Metanephros (tissue), 2 donors: ENCODE results near the gene RTEL1. TPM values are rescaled to one million over a fixed set of nuclear protein-coding genes. Genes with fewer than 3 reads are reported as not detected.

Experiments used
- small RNA-seq: library from RNA; depleted of rRNA; stranded (forward); fragments of <200 nt; gene quantifications from one replicate; pipeline ENCODE3, GENCODE V24; 2014; ENCODE audit warnings: low replicate concordance
- total RNA-seq: library from RNA; depleted of rRNA; stranded (reverse); fragments of >200 nt; gene quantifications from one replicate; pipeline ENCODE4 v1.2.3, GENCODE V29; 2014

The RTEL1 gene, protein sequence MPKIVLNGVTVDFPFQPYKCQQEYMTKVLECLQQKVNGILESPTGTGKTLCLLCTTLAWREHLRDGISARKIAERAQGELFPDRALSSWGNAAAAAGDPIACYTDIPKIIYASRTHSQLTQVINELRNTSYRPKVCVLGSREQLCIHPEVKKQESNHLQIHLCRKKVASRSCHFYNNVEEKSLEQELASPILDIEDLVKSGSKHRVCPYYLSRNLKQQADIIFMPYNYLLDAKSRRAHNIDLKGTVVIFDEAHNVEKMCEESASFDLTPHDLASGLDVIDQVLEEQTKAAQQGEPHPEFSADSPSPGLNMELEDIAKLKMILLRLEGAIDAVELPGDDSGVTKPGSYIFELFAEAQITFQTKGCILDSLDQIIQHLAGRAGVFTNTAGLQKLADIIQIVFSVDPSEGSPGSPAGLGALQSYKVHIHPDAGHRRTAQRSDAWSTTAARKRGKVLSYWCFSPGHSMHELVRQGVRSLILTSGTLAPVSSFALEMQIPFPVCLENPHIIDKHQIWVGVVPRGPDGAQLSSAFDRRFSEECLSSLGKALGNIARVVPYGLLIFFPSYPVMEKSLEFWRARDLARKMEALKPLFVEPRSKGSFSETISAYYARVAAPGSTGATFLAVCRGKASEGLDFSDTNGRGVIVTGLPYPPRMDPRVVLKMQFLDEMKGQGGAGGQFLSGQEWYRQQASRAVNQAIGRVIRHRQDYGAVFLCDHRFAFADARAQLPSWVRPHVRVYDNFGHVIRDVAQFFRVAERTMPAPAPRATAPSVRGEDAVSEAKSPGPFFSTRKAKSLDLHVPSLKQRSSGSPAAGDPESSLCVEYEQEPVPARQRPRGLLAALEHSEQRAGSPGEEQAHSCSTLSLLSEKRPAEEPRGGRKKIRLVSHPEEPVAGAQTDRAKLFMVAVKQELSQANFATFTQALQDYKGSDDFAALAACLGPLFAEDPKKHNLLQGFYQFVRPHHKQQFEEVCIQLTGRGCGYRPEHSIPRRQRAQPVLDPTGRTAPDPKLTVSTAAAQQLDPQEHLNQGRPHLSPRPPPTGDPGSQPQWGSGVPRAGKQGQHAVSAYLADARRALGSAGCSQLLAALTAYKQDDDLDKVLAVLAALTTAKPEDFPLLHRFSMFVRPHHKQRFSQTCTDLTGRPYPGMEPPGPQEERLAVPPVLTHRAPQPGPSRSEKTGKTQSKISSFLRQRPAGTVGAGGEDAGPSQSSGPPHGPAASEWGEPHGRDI (N-terminal part only)
- total RNA-seq: 30.5 TPM

DNA sequence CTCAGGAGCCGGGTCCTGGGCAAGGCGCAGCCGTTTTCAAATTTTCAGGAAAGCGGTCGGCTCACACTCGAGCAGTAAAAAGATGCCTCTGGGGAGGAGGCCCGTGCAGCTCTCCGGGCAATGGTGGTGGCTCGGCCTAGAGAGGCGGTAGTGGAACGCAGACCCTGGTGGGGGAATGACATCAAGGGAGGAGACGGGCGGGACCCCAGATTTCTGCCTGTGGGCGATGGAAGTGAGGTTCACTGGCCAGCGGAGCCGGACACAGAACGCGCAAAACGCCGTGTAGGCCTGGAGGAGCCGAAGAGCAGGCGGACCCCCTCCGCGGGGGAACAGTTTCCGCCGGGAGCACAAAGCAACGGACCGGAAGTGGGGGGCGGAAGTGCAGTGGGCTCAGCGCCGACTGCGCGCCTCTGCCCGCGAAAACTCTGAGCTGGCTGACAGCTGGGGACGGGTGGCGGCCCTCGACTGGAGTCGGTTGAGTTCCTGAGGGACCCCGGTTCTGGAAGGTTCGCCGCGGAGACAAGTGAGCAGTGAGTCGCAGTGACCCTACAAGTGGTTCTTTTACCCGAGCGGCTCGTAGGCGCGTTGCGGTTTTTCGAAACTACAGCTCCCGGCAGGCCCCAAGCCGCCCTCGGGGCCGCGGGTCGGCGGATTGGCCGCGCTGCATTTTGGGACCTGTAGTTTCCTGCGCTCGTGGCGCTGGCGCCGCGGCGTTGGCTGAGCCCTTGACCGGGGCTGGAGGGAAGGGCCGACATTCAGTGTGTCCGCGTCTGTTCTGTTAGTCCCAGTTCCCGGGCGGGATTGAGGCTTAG is at the start of gene RTEL1:
Gene RTEL1, plus strand, starts transcription at position 376 of the 812 bp plus-strand sequence. CDS start 1,091 bp downstream, outside the sequence.

DNA sequence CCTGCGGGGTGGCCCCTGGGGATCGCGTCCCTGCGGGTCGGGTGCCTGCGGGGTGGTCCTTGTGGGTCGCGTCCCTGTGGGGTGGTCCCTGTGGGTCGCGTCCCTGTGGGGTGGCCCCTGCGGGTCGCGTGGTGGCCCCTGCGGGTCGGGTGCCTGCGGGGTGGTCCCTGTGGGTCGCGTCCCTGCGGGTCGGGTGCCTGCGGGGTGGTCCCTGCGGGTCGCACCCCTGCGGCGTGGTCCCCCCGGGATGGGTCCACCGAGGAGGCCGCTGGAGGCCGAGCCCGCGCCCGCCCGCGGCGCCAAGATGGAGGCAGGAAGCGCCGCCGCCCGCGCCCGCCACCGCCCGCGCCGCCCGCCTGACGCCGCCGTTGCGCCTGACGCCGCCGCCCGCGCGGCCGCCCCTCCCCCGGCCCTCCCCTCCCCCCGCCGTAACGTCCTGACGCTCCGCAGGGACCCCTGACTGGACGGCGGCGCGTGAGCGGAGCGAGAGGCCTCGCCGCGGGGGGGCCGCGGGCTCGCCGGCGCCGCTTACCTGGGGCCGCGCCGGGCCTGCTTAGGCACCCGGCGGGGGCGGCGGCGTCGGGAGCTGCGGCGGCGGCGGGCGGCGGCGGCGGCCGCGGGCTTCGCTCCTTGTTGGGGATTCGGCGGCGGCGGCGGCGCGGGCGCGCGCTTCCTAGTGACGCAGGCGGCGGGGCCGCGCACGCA is 31.5 kb upstream of the RTEL1 start, which contains the start of gene GMEB2:
Gene GMEB2, minus strand, starts transcription at position 678 of the 705 bp plus-strand sequence. CDS start 7,704 bp downstream, outside the sequence.

DNA sequence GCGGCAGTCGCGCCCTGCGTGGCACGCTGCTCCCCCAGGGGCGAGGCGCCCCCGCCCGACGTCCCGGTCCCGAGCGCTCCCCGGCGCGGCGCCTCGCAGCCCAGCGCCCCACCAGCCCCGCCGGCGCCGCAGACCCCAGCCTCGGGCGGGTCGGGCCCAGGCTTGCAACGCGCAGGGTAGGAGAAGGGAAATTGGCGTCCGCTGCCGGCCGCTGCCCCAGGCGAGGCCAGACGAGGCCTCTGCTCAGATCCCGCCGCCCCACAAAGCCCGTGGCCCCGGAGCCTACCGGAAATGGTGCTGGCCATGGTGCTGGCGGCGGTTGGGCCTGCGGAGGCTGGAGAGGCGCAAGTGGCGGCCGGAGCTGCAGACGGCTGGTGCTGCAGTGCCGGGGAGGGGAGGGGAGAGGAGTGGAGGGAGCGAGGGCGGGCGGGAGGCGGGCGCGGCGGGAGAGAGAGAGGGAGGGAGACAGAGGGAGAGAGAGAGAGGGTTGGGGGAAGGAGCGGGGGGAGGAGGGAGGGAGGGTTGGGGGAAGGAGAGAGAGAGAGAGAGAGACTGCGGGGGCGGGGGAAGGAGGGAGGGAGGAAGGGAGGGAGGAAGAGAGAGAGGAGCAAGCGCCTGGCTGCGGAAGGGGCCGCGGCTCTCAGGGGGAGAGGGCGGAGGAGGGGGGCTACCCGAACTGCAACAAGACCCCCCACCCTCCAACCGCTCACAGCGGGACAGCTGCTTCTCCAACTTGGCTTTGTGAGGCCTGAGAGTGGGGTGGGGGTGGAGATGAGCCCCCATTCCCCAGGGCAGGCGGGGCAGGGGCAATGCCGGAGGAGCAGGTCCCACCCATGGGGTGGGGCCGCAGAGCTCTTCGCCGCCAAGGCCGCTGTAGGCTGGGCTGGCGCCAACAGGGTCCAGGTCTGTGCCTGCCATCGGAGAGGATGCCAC is 4.8 kb upstream of the RTEL1 start, which contains the start of gene STMN3:
Gene STMN3, minus strand, starts transcription at position 384 of the 933 bp plus-strand sequence. Its CDS starts 79 bp downstream, at position 305.

DNA sequence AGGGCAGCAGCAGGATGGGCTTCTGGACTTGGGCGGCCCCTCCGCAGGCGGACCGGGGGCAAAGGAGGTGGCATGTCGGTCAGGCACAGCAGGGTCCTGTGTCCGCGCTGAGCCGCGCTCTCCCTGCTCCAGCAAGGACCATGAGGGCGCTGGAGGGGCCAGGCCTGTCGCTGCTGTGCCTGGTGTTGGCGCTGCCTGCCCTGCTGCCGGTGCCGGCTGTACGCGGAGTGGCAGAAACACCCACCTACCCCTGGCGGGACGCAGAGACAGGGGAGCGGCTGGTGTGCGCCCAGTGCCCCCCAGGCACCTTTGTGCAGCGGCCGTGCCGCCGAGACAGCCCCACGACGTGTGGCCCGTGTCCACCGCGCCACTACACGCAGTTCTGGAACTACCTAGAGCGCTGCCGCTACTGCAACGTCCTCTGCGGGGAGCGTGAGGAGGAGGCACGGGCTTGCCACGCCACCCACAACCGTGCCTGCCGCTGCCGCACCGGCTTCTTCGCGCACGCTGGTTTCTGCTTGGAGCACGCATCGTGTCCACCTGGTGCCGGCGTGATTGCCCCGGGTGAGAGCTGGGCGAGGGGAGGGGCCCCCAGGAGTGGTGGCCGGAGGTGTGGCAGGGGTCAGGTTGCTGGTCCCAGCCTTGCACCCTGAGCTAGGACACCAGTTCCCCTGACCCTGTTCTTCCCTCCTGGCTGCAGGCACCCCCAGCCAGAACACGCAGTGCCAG is 38.7 kb downstream of the RTEL1 start, which contains the start of gene TNFRSF6B:
Gene TNFRSF6B, plus strand, starts transcription at position 25 of the 729 bp plus-strand sequence. Its CDS starts 116 bp downstream, at position 141.

DNA sequence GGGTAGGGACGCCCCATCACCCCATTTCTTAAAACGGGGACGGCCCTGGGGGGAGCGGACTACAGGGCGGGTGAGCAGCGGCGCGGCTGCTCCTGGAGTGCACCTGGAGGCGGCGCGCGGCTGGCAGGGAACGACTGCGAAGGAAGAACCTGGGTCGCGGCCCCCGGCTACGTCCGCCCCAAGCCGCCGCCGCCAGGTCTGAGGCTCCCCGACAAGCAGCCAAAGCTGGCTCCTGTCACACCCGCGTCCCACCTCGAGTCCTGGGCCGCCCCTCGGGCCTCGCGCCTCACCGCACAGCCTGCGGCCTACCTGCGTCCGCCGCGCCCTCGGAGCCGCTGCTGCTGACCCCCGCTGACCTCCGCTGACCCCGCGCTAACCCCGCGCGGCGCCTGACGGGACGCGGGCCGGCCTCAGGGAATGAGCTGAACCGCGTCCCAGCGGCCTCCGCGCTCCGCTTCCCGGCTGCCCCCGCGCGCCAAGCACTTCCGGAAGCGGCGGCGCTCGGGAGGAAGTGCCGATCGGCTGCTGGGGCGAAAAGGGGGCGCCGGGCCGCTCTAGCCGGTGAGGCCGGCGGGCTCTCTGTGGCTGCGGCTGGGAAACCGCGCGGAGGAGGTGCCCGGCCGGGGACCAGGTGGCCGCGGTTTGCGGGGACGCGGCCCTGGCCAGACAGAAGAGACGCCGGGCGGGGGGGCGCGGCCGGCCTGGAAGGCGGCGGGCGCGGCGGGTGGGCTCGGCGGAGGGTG is 49.6 kb downstream of the RTEL1 start, which contains the start of the genes ARFRP1 and ZGPAT:
Gene ARFRP1, minus strand, starts transcription at position 419 of the 743 bp plus-strand sequence. CDS start 885 bp downstream, outside the sequence.
Gene ZGPAT, plus strand, starts transcription at position 482 of the 743 bp plus-strand sequence. CDS start 542 bp downstream, outside the sequence.

DNA sequence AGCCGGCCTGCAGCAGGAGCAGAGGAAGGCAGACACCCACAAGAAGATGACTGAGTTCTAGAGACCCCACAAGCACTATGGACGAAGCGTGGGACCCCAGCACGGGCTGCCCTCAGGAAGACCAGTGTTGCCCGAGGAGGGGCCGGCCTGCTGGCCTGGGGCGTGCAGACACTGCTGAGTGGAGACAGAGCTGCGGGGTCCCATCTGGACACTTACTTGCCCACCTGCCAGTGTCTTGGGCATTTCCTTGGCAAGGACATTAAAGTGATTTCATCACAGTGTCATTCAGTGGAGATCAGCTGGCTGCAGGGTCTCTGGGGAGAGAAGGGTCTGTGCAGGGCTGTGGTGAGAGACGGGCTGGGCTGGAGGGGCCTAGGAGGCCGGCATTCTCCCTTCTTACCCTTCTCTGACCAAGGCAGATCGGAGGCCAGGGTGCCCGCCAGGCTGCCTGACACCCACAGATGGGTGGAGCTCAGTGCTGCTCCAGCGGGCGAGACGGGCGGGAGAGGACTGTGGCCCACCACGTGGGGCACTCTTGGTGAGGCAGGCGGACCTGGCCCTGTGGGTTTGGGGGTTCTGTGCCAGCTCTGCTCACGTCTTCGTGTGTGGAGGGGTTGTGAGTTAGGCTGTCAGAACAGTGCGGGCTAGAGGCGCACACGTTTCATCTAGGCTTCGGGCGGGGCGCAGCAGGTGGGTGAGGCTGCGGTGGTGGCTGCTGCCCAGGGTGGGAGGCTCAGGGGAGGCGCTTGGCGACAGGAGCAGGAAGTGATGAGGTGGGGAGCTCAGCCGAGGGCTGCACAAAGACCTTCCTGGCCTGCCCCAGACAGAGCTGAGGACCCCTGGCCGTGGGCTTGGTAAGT is 78.0 kb downstream of the RTEL1 start, which contains the start of gene LIME1:
Gene LIME1, plus strand, starts transcription at position 806 of the 860 bp plus-strand sequence. CDS start 886 bp downstream, outside the sequence.

DNA sequence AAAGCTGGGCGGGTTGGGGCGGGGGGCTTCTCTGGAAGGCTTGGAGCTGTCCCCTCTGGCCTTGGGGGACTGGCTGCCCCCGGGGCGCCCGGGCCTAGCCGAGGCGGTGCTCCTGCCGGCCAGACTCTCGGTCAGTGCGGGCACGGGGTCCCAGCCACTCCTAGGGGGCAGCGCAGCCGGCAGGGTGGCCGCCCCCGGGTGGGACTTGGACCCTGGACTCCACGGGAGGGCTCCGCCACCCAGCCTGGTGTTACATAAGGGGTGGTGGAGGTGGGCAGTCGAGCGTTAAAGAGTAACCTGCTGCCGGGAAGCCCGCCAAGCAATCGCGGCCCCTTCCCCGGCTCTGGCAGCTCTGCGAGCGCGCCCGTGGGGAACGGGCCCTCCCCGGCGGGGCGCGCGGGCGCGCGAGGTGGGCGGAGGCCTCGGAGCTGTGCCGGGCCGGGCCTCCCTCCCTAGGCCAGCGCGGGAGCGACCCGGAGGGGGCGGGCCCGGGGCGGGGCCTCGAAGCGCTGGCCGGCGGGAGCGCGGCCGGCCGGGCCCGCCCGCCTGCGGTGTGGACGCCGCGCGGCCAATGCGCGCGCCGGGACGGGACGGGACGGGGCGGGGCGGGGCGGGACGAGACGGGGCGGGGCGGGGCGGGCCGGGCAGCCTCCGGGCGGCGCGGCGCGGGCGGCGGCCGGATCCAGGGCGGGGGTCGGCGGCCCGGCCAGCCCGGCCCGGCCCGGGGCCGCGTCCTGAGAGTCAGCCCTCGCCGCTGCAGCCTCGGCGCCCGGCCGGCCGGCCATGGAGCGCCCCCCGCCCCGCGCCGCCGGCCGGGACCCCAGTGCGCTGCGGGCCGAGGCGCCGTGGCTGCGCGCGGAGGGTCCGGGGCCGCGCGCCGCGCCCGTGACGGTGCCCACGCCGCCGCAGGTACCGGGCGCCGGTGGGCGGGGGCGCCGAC is 81.3 kb downstream of the RTEL1 start, which contains the start of gene SLC2A4RG:
Gene SLC2A4RG, plus strand, starts transcription at position 647 of the 940 bp plus-strand sequence. Its CDS starts 137 bp downstream, at position 784.

Small RNA genes within 50 kb of the gene (small RNA-seq; reads per million reads assigned to genes)
- gene LIME1 (not detected), gene TNFRSF6B (not detected)

Other genes starting within 250 kb of the RTEL1 start
- 5.2 TPM for gene KCNQ2, start 185.7 kb upstream of the RTEL1 start, total RNA-seq
- 139 TPM for gene EEF1A2, start 159.2 kb upstream of the RTEL1 start, total RNA-seq
- gene PPDPF, start 137.5 kb upstream of the RTEL1 start, total RNA-seq: 200 TPM
- 0.76 TPM for gene PTK6, start 120.9 kb upstream of the RTEL1 start, total RNA-seq
- 0.12 TPM for gene SRMS, start 110.6 kb upstream of the RTEL1 start, total RNA-seq
- gene FNDC11, start 104.2 kb upstream of the RTEL1 start, total RNA-seq: 1.6 TPM
- 29.0 TPM for gene HELZ2, start 84.1 kb upstream of the RTEL1 start, total RNA-seq
- 14.0 TPM for gene GMEB2, start 31.2 kb upstream of the RTEL1 start, total RNA-seq
- gene STMN3, start 4.9 kb upstream of the RTEL1 start, total RNA-seq: 20.6 TPM
- gene TNFRSF6B, start 38.3 kb downstream of the RTEL1 start, total RNA-seq: 4.3 TPM
- gene ARFRP1, start 49.7 kb downstream of the RTEL1 start, total RNA-seq: 36.9 TPM
- 16.8 TPM for gene ZGPAT, start 49.7 kb downstream of the RTEL1 start, total RNA-seq
- 7.5 TPM for gene LIME1, start 78.4 kb downstream of the RTEL1 start, total RNA-seq
- gene SLC2A4RG, start 81.5 kb downstream of the RTEL1 start, total RNA-seq: 50.4 TPM
- gene ZBTB46, start 173.0 kb downstream of the RTEL1 start, total RNA-seq: 26.4 TPM
- gene ABHD16B, start 203.2 kb downstream of the RTEL1 start, total RNA-seq: not detected
- gene TPD52L2, start 207.0 kb downstream of the RTEL1 start, total RNA-seq: 64.9 TPM
- 31.4 TPM for gene DNAJC5, start 236.8 kb downstream of the RTEL1 start, total RNA-seq